H9 (cell line): Measurements from ENCODE around the gene OR1S2. TPM values are rescaled to one million over a fixed set of nuclear protein-coding genes. Genes with fewer than 3 reads are reported as not detected.

Source experiments
- DNase-seq: peaks from one replicate; pipeline ENCODE4 v3.0.0-alpha.2; 2017
- H2AFZ ChIP-seq: one replicate; pipeline ENCODE4 v1.6.1; 2013; ENCODE audit warnings: mild to moderate bottlenecking, low read length, control low read depth, moderate library complexity
- H2AK5ac ChIP-seq: 2 replicates; pipeline ENCODE4 v1.6.1; 2013; ENCODE audit warnings: low read length, control low read depth, mixed read lengths; ENCODE audit not compliant: insufficient read length
- H2BK120ac ChIP-seq: one replicate; pipeline ENCODE4 v1.6.1; 2013; ENCODE audit warnings: low read depth, mild to moderate bottlenecking, low read length, control low read depth, inconsistent platforms; ENCODE audit not compliant: poor library complexity, severe bottlenecking
- H2BK12ac ChIP-seq: 2 replicates; pipeline ENCODE4 v1.6.1; 2013; ENCODE audit warnings: low read length, control low read depth, mixed read lengths, low read depth; ENCODE audit not compliant: insufficient read length
- H2BK15ac ChIP-seq: 2 replicates; pipeline ENCODE4 v1.6.1; 2013; ENCODE audit warnings: low read depth, low read length, control low read depth
- H2BK20ac ChIP-seq: one replicate; pipeline ENCODE4 v1.6.1; 2013; ENCODE audit warnings: low read depth, mild to moderate bottlenecking, low read length, control low read depth, inconsistent platforms; ENCODE audit not compliant: poor library complexity, severe bottlenecking
- H2BK5ac ChIP-seq: 2 replicates; pipeline ENCODE4 v1.6.1; 2013; ENCODE audit warnings: low read length, control low read depth, mixed read lengths; ENCODE audit not compliant: insufficient read length
- H3K14ac ChIP-seq: 2 replicates; pipeline ENCODE4 v1.6.1; 2013; ENCODE audit warnings: low read length, control low read depth; ENCODE audit not compliant: insufficient read depth
- H3K18ac ChIP-seq: 2 replicates; pipeline ENCODE4 v1.6.1; 2013; ENCODE audit warnings: low read depth, mild to moderate bottlenecking, mixed read lengths, low read length, control low read depth; ENCODE audit not compliant: insufficient read length
- H3K23ac ChIP-seq: 2 replicates; pipeline ENCODE4 v1.6.1; 2013; ENCODE audit warnings: low read length, control low read depth, mixed read lengths, low read depth; ENCODE audit not compliant: insufficient read length
- H3K23me2 ChIP-seq: 2 replicates; pipeline ENCODE4 v1.6.1; 2013; ENCODE audit warnings: low read depth, mild to moderate bottlenecking, mixed read lengths, low read length, control low read depth; ENCODE audit not compliant: insufficient read length, poor library complexity, severe bottlenecking
- H3K27ac ChIP-seq: 2 replicates; pipeline ENCODE4 v1.5.1; 2013; ENCODE audit warnings: low read length, control low read depth, mixed read lengths, low read depth; ENCODE audit not compliant: insufficient read length
- H3K27me3 ChIP-seq: 2 replicates; pipeline ENCODE4 v1.6.1; 2013; ENCODE audit warnings: low read length, control low read depth, inconsistent platforms; ENCODE audit not compliant: insufficient read depth
- H3K4ac ChIP-seq: 2 replicates; pipeline ENCODE4 v1.6.1; 2013; ENCODE audit warnings: low read depth, mild to moderate bottlenecking, control low read depth, inconsistent platforms, low read length, moderate library complexity
- H3K4me1 ChIP-seq: 2 replicates; pipeline ENCODE4 v1.6.1; 2013; ENCODE audit warnings: low read length, control low read depth, inconsistent platforms; ENCODE audit not compliant: insufficient read depth
- H3K4me2 ChIP-seq: 2 replicates; pipeline ENCODE4 v1.6.1; 2013; ENCODE audit warnings: low read length, control low read depth, mixed read lengths; ENCODE audit not compliant: insufficient read length, insufficient read depth
- H3K56ac ChIP-seq: 2 replicates; pipeline ENCODE4 v1.6.1; 2013; ENCODE audit warnings: low read depth, mild to moderate bottlenecking, mixed read lengths, low read length, control low read depth; ENCODE audit not compliant: insufficient read length
- H3K79me1 ChIP-seq: 2 replicates; pipeline ENCODE4 v1.6.1; 2013; ENCODE audit warnings: low read depth, mild to moderate bottlenecking, moderate library complexity, low read length, control low read depth, inconsistent platforms; ENCODE audit not compliant: insufficient read depth, poor library complexity, severe bottlenecking
- H3K79me2 ChIP-seq: 2 replicates; pipeline ENCODE4 v1.6.1; 2013; ENCODE audit warnings: low read length, control low read depth, inconsistent platforms; ENCODE audit not compliant: insufficient read depth
- H3K9ac ChIP-seq: 2 replicates; pipeline ENCODE4 v1.6.1; 2013; ENCODE audit warnings: low read length, control low read depth, mixed read lengths; ENCODE audit not compliant: insufficient read length; ENCODE audit errors: extremely low read depth
- H3K9me3 ChIP-seq: one replicate; pipeline ENCODE4 v1.6.1; 2013; ENCODE audit warnings: low read depth, low read length, inconsistent platforms; ENCODE audit not compliant: control insufficient read depth
- H3T11ph ChIP-seq: one replicate; pipeline ENCODE4 v1.6.1; 2013; ENCODE audit warnings: mild to moderate bottlenecking, low read length, control low read depth, inconsistent platforms
- H4K20me1 ChIP-seq: one replicate; pipeline ENCODE4 v1.6.1; 2013; ENCODE audit not compliant: control insufficient read depth, insufficient read length, insufficient read depth
- H4K5ac ChIP-seq: 2 replicates; pipeline ENCODE4 v1.6.1; 2013; ENCODE audit warnings: low read depth, mild to moderate bottlenecking, mixed read lengths, low read length, control low read depth; ENCODE audit not compliant: insufficient read length
- H4K8ac ChIP-seq: replicated peaks from 2 replicates; pipeline ENCODE4 v1.6.1; 2013; ENCODE audit warnings: low read length, control low read depth, mixed read lengths, low read depth; ENCODE audit not compliant: insufficient read length
- H4K91ac ChIP-seq: 2 replicates; pipeline ENCODE4 v1.6.1; 2013; ENCODE audit warnings: low read depth, mild to moderate bottlenecking, moderate library complexity, mixed read lengths, low read length, control low read depth; ENCODE audit not compliant: insufficient read length
- H3K27ac Mint-ChIP-seq, 3 experiments: 2 replicates in 2 of 3; 3 replicates in 1 of 3; pipeline ENCODE4 v1.8.0; 2020 to 2021; ENCODE audit warnings: mixed read lengths in 3 of 3, mild to moderate bottlenecking in 1 of 3, moderate library complexity in 1 of 3
- H3K27me3 Mint-ChIP-seq: 2 replicates; pipeline ENCODE4 v1.8.0; 2021; ENCODE audit warnings: low read depth, mild to moderate bottlenecking, moderate library complexity, mixed read lengths
- H3K36me3 Mint-ChIP-seq, 3 experiments: 2 replicates in 2 of 3; 3 replicates in 1 of 3; pipeline ENCODE4 v1.8.0; 2020 to 2021; ENCODE audit warnings: low read depth in 3 of 3, mixed read lengths in 3 of 3; ENCODE audit not compliant: insufficient read depth in 1 of 3
- H3K4me1 Mint-ChIP-seq, 2 experiments: 2 replicates each; pipeline ENCODE4 v1.8.0; 2020; ENCODE audit warnings: mixed read lengths in 2 of 2
- H3K4me3 Mint-ChIP-seq, 2 experiments: 2 replicates in 1 of 2; 3 replicates in 1 of 2; pipeline ENCODE4 v1.8.0; 2020 to 2021; ENCODE audit warnings: mild to moderate bottlenecking in 2 of 2, mixed read lengths in 2 of 2, moderate library complexity in 1 of 2
- H3K9me3 Mint-ChIP-seq, 2 experiments: 2 replicates in 1 of 2; 3 replicates in 1 of 2; pipeline ENCODE4 v1.8.0; 2020; ENCODE audit warnings: mild to moderate bottlenecking in 2 of 2, mixed read lengths in 2 of 2, moderate library complexity in 1 of 2
- WGBS: extraction: QIAGEN DNeasy Blood & Tissue Kit; methylation state at CpG from one replicate; pipeline ENCODE4 v1.1.7; 2013; ENCODE audit warnings: missing lambda C conversion rate, low lambda C conversion rate, mixed read lengths; ENCODE audit not compliant: insufficient read length; ENCODE audit errors: extremely low coverage; 5-methylcytosine and 5-hydroxymethylcytosine counted together
- total RNA-seq: library from RNA; stranded (reverse); gene quantifications from 2 replicates; pipeline ENCODE4 v1.2.1, GENCODE V29; 2021
- TF ChIP-seq, protein P1 (sequence below): fragments of 200-600 bp; sonication (generic); conservative IDR thresholded peaks from 3 replicates; pipeline ENCODE4 v1.8.0; 2021; ENCODE audit warnings: antibody characterized with exemption, mild to moderate bottlenecking

OR1S2 gene
- total RNA-seq, 1 experiment from 2014 or later = not detected

DNA sequence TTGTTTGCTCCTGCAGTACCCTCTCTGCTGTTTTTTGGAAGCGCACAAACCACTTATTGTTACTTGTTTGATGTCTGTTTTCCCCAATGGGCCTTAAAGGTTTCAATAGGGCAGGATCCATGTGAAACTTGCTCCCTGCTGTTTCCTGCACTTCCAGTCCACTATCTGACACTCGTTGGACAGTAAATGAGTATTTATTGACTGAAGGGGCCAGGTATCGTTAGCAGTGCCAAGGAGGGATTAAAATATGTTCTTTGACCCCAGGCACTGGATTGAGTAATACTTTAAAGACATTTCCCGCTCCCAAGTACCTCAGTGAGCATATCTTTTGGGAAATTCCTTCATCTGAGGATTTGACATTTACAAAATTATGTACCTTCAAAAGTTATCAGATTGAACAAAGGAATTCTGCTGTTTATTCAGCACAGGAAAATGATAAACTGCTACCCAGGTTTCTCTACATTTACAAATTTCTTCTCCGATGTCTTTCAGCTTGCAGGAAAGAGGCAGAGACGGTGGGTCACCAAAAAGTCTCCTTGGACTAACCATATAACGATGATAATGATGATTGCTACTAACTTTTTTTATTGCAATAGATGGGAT, 38.3 kb downstream of the OR1S2 start:
- Histone ChIP-seq H3K23ac (no peak overlapping the region), H2AFZ (no peak overlapping the region), H3K27me3 (no peaks in the 10 kb centered on the region), H2BK15ac (no peak overlapping the region), H3K9ac (no peak overlapping the region), H2BK5ac (no peak overlapping the region), H3K79me1 (no peaks in the 10 kb centered on the region), H3K4ac (no peak overlapping the region), H3K4me2 (no peak overlapping the region), H3K79me2 (no peaks in the 10 kb centered on the region), H3K27ac (no peak overlapping the region), H4K8ac (no peak overlapping the region), H3K9me3 (no peaks in the 10 kb centered on the region), H3K4me1 (no peaks in the 10 kb centered on the region), H2BK12ac (no peak overlapping the region), H3T11ph (no peak overlapping the region), H3K14ac (no peak overlapping the region), H4K20me1 (no peaks in the 10 kb centered on the region), H2AK5ac (no peak overlapping the region), H4K91ac (no peak overlapping the region), H3K18ac (no peak overlapping the region), H3K23me2 (no peaks in the 10 kb centered on the region), H3K56ac (no peak overlapping the region), H2BK20ac (no peak overlapping the region), H2BK120ac (no peak overlapping the region), H4K5ac (no peak overlapping the region)
- no peak for DNase-seq
- TF ChIP-seq, protein P1, sequence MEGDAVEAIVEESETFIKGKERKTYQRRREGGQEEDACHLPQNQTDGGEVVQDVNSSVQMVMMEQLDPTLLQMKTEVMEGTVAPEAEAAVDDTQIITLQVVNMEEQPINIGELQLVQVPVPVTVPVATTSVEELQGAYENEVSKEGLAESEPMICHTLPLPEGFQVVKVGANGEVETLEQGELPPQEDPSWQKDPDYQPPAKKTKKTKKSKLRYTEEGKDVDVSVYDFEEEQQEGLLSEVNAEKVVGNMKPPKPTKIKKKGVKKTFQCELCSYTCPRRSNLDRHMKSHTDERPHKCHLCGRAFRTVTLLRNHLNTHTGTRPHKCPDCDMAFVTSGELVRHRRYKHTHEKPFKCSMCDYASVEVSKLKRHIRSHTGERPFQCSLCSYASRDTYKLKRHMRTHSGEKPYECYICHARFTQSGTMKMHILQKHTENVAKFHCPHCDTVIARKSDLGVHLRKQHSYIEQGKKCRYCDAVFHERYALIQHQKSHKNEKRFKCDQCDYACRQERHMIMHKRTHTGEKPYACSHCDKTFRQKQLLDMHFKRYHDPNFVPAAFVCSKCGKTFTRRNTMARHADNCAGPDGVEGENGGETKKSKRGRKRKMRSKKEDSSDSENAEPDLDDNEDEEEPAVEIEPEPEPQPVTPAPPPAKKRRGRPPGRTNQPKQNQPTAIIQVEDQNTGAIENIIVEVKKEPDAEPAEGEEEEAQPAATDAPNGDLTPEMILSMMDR = no peak
- Mint-ChIP-seq H3K27me3 (no peaks in the 10 kb centered on the region; the same call in 1 of the 2 replicates), H3K36me3 (no peaks in the 10 kb centered on the region), H3K9me3 (no peaks in the 10 kb centered on the region; a peak in 2 of 5 replicates), H3K27ac (no peak overlapping the region), H3K4me1 (peaks cover 6 to 7% of the 10 kb centered on the region in 2 experiments), H3K4me3 (no peak overlapping the region)
- no CpG with 5 or more reads among the region's 7 CpGs for WGBS
